GM19397 (cell line): ENCODE measurements around the gene CEL.
"Not testable (repeated sequence)": the region's sequence is repeated elsewhere in the genome, so short reads cannot be mapped to it uniquely, and the experiment has no call there.

Source experiments
- ATAC-seq: cut with Tn5 transposase; IDR thresholded peaks from one replicate; pipeline ENCODE4 v1.9.1; 2021; ENCODE audit warnings: mild to moderate bottlenecking, moderate library complexity; ENCODE audit not compliant: unreplicated experiment

The CEL gene

GRCh38 chr9:133080786-133081779, 19.3 kb downstream of the CEL start:
- not testable (repeated sequence) for ATAC-seq

GRCh38 chr9:133081957-133082644, 20.3 kb downstream of the CEL start:
- not testable (repeated sequence) for ATAC-seq

DNA sequence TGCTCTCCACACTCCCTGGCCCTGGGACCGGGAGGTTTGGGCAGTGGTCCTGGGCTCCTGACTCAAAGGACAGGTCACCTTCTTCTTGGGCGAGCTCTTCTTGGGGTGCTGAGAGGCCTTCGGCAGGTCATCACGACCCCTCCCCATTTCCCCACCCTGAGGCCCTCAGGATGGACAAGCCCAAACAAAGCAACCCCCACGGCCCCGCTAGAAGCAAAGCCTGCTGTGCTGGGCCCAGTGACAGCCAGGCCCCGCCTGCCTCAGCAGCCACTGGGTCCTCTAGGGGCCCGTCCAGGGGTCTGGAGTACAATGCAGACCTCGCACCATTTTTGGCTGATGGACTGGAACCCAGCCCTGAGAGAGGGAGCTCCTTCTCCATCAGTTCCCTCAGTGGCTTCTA, 21.9 kb downstream of the CEL start:
- ATAC-seq, result not testable (repeated sequence)

DNA sequence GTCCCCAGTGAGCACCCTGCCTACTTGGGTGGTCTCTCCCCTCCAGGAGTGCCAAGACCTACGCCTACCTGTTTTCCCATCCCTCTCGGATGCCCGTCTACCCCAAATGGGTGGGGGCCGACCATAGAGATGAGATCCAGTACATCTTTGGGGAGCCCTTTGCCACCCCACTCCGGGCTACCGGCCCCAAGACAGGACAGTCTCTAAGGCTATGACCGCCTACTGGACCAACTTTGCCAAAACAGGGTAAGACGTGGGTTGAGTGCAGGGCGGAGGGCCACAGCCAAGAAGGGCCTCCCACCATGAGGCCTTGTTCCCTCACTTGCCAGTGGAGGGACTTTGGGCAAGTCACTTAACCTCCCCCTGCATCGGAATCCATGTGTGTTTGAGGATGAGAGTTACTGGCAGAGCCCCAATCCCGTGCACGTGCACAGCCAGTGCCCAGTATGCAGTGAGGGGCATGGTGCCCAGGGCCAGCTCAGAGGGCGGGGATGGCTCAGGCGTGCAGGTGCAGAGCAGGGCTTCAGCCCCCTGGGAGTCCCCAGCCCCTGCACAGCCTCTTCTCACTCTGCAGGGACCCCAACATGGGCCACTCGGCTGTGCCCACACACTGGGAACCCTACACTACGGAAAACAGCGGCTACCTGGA, 24.6 kb downstream of the CEL start:
- not testable (repeated sequence) for ATAC-seq

DNA sequence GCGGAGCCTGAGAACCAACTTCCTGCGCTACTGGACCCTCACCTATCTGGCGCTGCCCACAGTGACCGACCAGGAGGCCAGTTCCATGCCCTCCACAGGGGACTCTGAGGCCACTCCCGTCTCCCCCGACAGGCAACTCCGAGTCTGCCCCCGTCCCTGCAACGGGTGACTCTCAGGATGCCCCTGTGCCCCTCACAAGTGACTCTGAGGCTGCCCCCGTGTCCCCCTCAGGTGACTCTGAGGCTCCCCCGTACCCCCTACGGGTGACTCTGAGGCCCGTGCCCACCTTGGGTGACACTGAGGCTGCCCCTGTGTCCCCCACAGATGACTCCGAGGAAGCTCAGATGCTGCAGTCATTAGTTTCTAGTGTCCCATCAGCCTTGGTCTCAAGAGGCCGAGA, 25.1 kb downstream of the CEL start:
- ATAC-seq, result no peak

GRCh38 chr9:133087429-133088145, 25.8 kb downstream of the CEL start:
- ATAC-seq, result no peak

GRCh38 chr9:133088146-133088750, 26.5 kb downstream of the CEL start:
- ATAC-seq, result no peak

DNA sequence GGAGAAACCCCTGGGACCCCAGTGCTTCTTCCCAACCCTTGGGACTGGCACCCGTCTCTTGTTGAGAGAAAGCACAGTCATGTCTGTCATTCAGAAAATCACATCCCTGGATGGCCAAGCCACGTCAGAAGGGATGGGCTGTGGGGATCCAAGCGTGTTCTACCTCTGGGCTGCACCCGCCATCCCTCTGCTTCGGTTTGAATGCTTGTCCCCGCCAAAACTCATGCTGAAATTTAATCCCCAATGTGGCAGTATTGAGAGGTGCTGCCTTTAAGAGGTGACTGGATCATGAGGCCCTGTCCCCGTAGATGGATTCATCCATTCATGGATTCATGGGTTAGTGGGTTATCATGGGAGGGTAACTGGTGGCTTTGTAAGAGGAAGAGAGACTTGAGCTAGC, 27.0 kb downstream of the CEL start:
- ATAC-seq, result no peak

DNA sequence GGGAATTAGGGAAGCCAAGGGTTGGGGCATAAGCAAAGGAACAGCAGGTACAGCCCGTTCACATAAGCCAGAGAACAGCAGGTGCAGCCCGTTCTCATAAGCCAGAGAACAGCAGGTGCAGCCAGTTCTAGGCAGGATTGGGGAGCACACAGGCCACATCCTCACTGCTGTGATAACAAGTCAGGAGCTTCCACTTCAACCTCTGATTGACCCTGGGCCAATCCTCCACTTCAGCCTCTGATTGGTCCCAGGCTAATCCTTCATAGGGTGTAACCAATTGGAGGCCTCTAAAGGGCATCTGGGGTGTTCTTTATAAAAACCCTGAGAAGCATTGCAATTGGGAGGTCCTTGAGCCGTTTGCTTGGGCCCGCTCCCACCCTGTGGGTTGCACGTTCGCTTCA, 27.5 kb downstream of the CEL start:
- no peak for ATAC-seq

DNA sequence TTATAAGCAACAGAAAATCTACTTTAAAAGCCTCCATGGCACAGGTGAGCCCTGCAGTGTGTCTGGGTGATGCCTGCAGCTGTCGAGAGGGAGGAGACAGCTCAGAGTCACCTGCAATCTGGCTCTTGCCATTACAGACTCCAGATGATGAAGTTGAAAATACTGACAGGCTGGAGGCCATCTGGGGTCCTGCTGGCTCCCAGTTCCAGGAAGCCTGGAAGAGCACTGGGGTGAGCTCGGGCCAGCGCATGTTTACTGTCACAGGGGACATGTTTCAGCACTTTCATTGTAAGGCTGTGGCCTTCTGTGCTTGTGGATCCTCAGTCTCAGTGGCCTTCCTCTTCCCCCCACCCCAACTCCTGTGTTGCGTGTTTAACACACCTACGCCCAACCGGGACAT, 28.4 kb downstream of the CEL start:
- ATAC-seq, result no peak

DNA sequence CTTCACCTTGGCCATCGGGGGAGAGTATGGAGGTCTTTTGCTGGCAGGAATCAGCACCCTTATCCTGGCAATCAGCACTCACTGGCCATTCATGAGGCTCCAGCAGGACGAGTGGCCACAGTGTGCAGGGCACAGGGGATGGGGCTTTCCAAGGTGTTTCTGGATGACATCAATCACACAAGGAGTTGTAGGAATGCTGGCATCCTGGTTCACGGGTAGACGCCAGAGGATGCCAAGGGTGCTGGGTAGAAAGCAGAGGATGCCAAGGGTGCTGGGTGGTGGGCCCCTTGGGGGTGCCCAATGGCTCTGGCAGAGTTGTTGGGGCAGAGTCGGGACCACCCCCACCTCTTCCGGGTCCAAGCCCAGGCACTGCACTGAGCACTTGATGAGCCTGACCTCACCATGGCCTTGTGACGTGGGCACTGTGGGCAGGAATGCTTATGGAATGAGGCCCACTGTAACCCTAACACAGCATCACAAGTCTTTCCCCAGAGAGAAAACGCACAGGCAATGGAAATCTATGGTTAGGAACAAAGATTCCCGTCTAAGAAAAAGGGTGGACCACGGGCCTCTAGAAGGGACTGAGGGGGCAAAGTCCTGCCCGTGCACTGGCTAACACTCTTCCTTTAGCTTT, 29.1 kb downstream of the CEL start:
- ATAC-seq, result no peak

DNA sequence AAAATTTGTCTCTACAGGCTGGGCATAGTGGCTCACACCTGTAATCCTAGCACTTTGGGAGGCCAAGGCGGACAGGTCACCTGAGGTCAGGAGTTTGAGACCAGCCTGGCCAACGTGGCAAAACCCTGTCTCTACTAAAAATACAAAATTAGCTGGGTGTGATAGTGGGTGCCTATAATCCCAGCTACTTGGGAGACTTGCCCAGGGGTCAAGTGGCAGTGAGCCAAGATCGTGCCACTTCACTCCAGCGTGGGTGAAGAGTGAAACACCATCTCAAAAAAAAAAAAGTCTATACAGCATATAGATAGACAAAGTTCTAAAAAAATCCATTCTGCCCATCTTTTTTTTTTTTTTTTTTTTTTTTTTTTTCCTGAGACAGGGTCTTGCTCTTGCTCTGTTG, 32.6 kb downstream of the CEL start:
- ATAC-seq, result not testable (repeated sequence)

- no peak for ATAC-seq
Measured at GRCh38 chr9:133094842-133095393, 33.1 kb downstream of the CEL start.

GRCh38 chr9:133098104-133098754, 36.4 kb downstream of the CEL start:
- ATAC-seq, result no peak

DNA sequence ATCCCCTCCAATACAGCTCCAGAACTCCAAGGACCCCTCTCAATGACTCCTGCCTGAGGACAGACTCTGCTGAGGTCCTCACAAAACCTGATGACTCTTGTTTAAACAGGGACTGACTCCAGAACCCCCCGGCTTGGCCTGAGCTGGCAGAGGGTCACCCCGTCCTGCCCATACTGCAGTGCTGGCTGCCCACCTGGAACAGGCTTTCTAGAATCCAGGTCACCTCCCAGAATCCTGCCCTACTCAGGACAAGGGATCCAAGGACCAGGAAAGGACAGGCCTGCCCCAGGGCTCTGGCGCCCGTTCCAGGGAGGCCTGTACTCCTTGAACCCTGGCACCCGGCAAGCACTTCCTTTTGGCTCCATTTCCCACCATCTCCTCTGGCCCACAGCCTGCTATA, 37.1 kb downstream of the CEL start:
- ATAC-seq, result no peak

DNA sequence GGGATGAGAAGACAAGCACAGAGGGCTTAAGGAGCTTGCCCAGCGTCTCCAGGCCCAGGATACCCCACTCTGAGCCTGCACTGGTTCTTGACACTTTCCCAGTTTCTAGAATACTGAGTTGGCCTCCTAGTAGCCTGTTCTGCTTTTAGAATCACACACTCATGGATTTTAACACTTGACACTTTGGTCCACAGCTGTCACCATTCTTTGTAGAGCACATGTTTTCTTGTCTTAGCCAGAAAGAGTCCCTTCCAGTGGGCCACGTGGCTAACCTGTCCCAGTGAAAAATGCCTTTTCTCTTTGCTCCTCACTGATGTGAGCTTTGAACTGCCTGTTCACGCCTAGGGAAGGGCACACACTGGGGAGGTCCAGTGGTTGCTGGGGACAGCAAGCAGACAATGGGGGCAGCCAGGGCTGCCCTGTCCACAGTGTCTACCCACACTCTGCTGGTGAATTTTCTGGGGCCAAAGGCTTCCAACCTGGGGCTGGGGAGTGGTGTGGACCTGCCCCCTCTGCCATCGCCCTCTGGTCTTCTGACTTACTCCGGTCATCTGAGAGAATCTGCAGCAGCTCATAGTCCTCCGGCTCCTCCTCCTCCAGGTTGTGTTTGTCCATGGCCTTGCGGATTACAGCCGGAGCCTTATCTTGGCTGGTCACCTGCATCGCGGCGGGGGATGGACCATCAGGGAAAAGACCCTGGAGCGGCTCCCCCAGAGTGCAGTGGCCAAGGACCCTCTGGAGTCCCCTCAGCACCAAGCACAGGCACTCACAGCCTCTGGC, 38.1 kb downstream of the CEL start:
- ATAC-seq, result no peak

GRCh38 chr9:133100506-133101355, 39.0 kb downstream of the CEL start:
- ATAC-seq, result no peak
